Neural progenitor cell (in vitro differentiated cells): ENCODE measurements around the gene GPR4. TPM values are rescaled to one million over a fixed set of nuclear protein-coding genes. Genes with fewer than 3 reads are reported as not detected.

Experiments
- DNase-seq: peaks from one replicate; pipeline ENCODE4 v3.0.0-alpha.2; 2016; ENCODE audit warnings: low spot score
- H2AFZ ChIP-seq: fragments of 200-600 bp; sonication (generic); replicated peaks from 2 replicates; pipeline ENCODE4 v1.6.1; 2016; ENCODE audit warnings: antibody characterized with exemption
- H3F3A ChIP-seq: fragments of 200-600 bp; sonication (generic); 2 replicates; pipeline ENCODE4 v1.6.1; 2016; ENCODE audit warnings: antibody characterized with exemption, low read depth
- H3K27ac ChIP-seq: fragments of 200-600 bp; sonication (generic); 2 replicates; pipeline ENCODE4 v1.5.1; 2016; ENCODE audit warnings: mild to moderate bottlenecking
- H3K27me3 ChIP-seq: fragments of 200-600 bp; sonication (generic); 2 replicates; pipeline ENCODE4 v1.6.1; 2016; ENCODE audit warnings: mild to moderate bottlenecking, moderate library complexity
- H3K36me3 ChIP-seq: fragments of 200-600 bp; sonication (generic); 2 replicates; pipeline ENCODE4 v1.5.1; 2016
- H3K4me1 ChIP-seq: fragments of 200-600 bp; sonication (generic); 2 replicates; pipeline ENCODE4 v1.6.1; 2016; ENCODE audit warnings: mixed run types
- H3K4me2 ChIP-seq: fragments of 200-600 bp; sonication (generic); 2 replicates; pipeline ENCODE4 v1.6.1; 2016
- H3K4me3 ChIP-seq: fragments of 200-600 bp; sonication (generic); 2 replicates; pipeline ENCODE4 v1.5.1; 2016
- H3K79me2 ChIP-seq: fragments of 200-600 bp; sonication (generic); 2 replicates; pipeline ENCODE4 v1.6.1; 2016; ENCODE audit warnings: low read depth
- H3K9ac ChIP-seq: fragments of 200-600 bp; sonication (generic); 2 replicates; pipeline ENCODE4 v1.6.1; 2016
- H3K9me3 ChIP-seq: fragments of 200-600 bp; sonication (generic); 2 replicates; pipeline ENCODE4 v1.5.1; 2016; ENCODE audit warnings: low read depth
- H4K20me1 ChIP-seq: fragments of 200-600 bp; sonication (generic); 2 replicates; pipeline ENCODE4 v1.6.1; 2016; ENCODE audit warnings: low read depth
- H3K27ac Mint-ChIP-seq: 3 replicates; pipeline ENCODE4 v1.8.0; 2021; ENCODE audit warnings: mixed read lengths
- H3K27me3 Mint-ChIP-seq: 2 replicates; pipeline ENCODE4 v1.8.0; 2022; ENCODE audit warnings: low read depth, mild to moderate bottlenecking, inconsistent platforms, moderate library complexity, mixed read lengths; ENCODE audit not compliant: insufficient read depth
- H3K36me3 Mint-ChIP-seq: 3 replicates; pipeline ENCODE4 v1.8.0; 2021; ENCODE audit warnings: mixed read lengths
- H3K4me1 Mint-ChIP-seq: 3 replicates; pipeline ENCODE4 v1.8.0; 2021; ENCODE audit warnings: mixed read lengths
- H3K4me3 Mint-ChIP-seq: 3 replicates; pipeline ENCODE4 v1.8.0; 2021; ENCODE audit warnings: mild to moderate bottlenecking, moderate library complexity, mixed read lengths
- H3K9me3 Mint-ChIP-seq: 3 replicates; pipeline ENCODE4 v1.8.0; 2020; ENCODE audit warnings: mixed read lengths
- CTCF ChIP-seq: fragments of 200-600 bp; sonication (generic); IDR thresholded peaks from 2 replicates; pipeline ENCODE4 v1.5.1; 2017; ENCODE audit warnings: antibody characterized with exemption, mild to moderate bottlenecking
- EZH2 ChIP-seq: fragments of 200-600 bp; sonication (generic); IDR thresholded peaks from 2 replicates; pipeline ENCODE4 v1.6.1; 2017; ENCODE audit warnings: antibody characterized with exemption, mild to moderate bottlenecking, moderate library complexity
- EZH2phosphoT487 ChIP-seq: fragments of 200-600 bp; sonication (generic); IDR thresholded peaks from 2 replicates; pipeline ENCODE4 v1.6.1; 2017; ENCODE audit warnings: antibody characterized with exemption
- total RNA-seq: library from RNA; depleted of rRNA; stranded (reverse); fragments of >200 nt; gene quantifications from 2 replicates; pipeline ENCODE4 v1.2.3, GENCODE V29; 2015; ENCODE audit warnings: low replicate concordance

GPR4 gene
- total RNA-seq, 1 donor from 2014 or later, result not detected

- H2AFZ ChIP-seq, result no peak overlapping the region
Observed at GRCh38 chr19:45613926-45614725, 12.1 kb upstream of the GPR4 start.

DNA sequence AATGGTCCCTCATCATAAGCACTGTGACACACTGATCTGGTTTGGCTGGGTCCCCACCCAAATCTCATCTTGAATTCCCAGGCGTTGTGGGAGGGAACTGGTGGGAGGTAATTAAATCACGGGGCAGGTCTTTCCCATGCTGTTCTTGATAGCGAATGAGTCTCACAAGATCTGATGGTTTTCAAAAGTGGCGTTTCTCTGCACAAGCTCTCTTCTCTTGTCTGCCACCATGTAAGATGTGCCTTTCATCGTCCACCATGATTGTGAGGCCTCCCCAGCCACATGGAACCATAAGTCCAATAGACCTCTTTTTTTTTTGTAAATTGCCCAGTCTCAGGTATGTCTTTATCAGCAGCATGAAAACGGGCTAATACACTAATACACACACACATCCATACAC is 6.9 kb upstream of the GPR4 start:
- DNase-seq, result no peak
- Histone ChIP-seq H3K4me2 (no peak overlapping the region), H3K4me1 (no peaks in the 10 kb centered on the region), H3K27ac (no peak overlapping the region), H3K9me3 (no peaks in the 10 kb centered on the region), H3K4me3 (no peak overlapping the region), H3K36me3 (no peaks in the 10 kb centered on the region), H2AFZ (no peak overlapping the region), H4K20me1 (no peaks in the 10 kb centered on the region), H3K9ac (no peak overlapping the region), H3K27me3 (no peaks in the 10 kb centered on the region), H3F3A (peaks cover 5% of the 10 kb centered on the region), H3K79me2 (no peaks in the 10 kb centered on the region)
- TF ChIP-seq EZH2, result no peak
- TF ChIP-seq EZH2phosphoT487, result no peak
- no peak for TF ChIP-seq CTCF
- Mint-ChIP-seq H3K4me1 (peaks cover 8% of the 10 kb centered on the region), H3K4me3 (no peak overlapping the region), H3K27me3 (peaks cover 7% of the 10 kb centered on the region), H3K9me3 (no peaks in the 10 kb centered on the region), H3K27ac (no peak overlapping the region), H3K36me3 (peaks cover 17% of the 10 kb centered on the region)

More at GRCh38 chr19:45613926-45614725, 12.1 kb upstream of the GPR4 start:
- H4K20me1 ChIP-seq, result no peaks in the 10 kb centered on the region
- no peaks in the 10 kb centered on the region for H3K79me2 ChIP-seq
- H3K36me3 Mint-ChIP-seq, result peaks cover 16% of the 10 kb centered on the region
- H3K4me1 Mint-ChIP-seq, result peaks cover 16% of the 10 kb centered on the region
- TF ChIP-seq CTCF, result no peak
- no peak for TF ChIP-seq EZH2phosphoT487
- no peak for TF ChIP-seq EZH2
- DNase-seq, result no peak
- peaks cover 24% of the 10 kb centered on the region for H3F3A ChIP-seq
- H3K27ac ChIP-seq, result no peak overlapping the region
- H3K36me3 ChIP-seq, result no peaks in the 10 kb centered on the region
- no peaks in the 10 kb centered on the region for H3K9me3 ChIP-seq
- no peak overlapping the region for H3K4me2 ChIP-seq
- peak overlapping the region; percentile 31 for H3K27ac Mint-ChIP-seq
- H3K27me3 Mint-ChIP-seq, result peaks cover 8% of the 10 kb centered on the region
- H3K4me3 ChIP-seq, result no peak overlapping the region
- peak overlapping the region; percentile 50 for H3K4me3 Mint-ChIP-seq
- no peaks in the 10 kb centered on the region for H3K9me3 Mint-ChIP-seq
- no peaks in the 10 kb centered on the region for H3K27me3 ChIP-seq
- H3K9ac ChIP-seq, result no peak overlapping the region
- H3K4me1 ChIP-seq, result peaks cover 4% of the 10 kb centered on the region

DNA sequence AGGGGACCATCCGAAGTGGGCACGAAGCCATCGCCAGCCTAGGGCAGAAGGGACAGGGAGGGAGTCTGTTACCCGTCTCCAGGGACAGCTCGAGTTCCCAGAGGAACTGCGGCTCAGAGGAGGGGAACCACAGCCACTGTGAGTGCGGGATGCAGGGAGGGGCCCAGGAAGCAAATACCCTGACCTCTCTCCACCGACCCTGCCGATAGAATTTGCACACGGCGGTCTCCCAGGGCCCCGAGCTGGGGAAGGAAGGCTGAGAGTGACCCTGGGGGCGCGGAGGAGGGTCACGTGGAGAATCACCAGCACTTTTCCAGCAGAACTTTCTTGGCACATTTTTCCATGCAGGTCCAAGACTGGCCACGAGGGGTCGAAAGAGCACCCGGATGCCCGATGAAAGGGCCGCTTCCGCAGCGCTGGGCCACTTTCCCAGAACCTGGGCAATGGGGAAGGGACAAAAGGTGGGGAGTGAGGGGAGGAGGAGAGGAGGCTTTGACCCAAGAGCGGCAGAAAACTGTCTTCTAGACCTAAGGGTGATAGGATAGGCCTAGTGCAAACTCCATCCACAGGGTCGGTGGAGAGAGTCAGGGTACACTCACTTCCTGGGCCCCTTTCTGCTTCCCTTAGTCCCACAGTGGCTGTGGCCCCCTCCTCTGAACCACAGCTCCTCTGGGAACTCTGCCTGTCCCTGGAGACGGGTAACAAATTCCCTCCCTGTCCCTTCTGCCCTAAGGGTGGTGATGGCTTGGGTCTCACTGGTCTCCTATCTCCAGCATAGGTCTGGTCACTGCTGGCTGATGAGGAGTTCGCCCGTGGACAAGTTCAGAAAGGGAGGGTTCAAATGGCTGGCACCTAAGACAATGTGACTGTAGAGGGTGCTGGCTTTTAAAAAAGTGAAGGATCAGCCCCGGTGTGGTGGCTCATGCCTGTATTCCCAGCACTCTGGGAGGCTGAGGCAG is 5.3 kb upstream of the GPR4 start:
- no peaks in the 10 kb centered on the region for H3K9me3 Mint-ChIP-seq
- peak overlapping the region; percentile 17 for H3K27ac Mint-ChIP-seq
- H3K27me3 Mint-ChIP-seq, result peaks cover 12% of the 10 kb centered on the region
- no peaks in the 10 kb centered on the region for H3K36me3 ChIP-seq
- H3K4me3 Mint-ChIP-seq, result peak overlapping the region; percentile 74
- H3K4me3 ChIP-seq, result peak overlapping the region; percentile 41
- H3K27me3 ChIP-seq, result peaks cover 15% of the 10 kb centered on the region
- TF ChIP-seq CTCF (peak; percentile 86), EZH2 (peak; percentile 31), EZH2phosphoT487 (no peak)
- H3K9ac ChIP-seq, result no peak overlapping the region
- H3K4me2 ChIP-seq, result peak overlapping the region; percentile 73
- no peaks in the 10 kb centered on the region for H3K79me2 ChIP-seq
- peaks cover 14% of the 10 kb centered on the region for H3K36me3 Mint-ChIP-seq
- peaks cover 8% of the 10 kb centered on the region for H3K4me1 Mint-ChIP-seq
- peak; percentile 89 for DNase-seq
- no peaks in the 10 kb centered on the region for H3K4me1 ChIP-seq
- H3K9me3 ChIP-seq, result no peaks in the 10 kb centered on the region
- no peak overlapping the region for H3K27ac ChIP-seq
- peak overlapping the region; percentile 96 for H2AFZ ChIP-seq
- peaks cover 5% of the 10 kb centered on the region for H3F3A ChIP-seq
- no peaks in the 10 kb centered on the region for H4K20me1 ChIP-seq
